Stomach (tissue), 4 donors: ENCODE data around the gene PLEKHA4.

Experiments used
- CTCF ChIP-seq, 7 experiments: fragments of 450-650 bp in 4 of 7; fragments of 200-600 bp in 3 of 7; sonication (generic) in 3 of 7; IDR thresholded peaks; one replicate each; pipeline ENCODE4 v1.5.1; 2016 to 2019; ENCODE audit warnings: antibody characterized with exemption in 7 of 7, control low read depth in 2 of 7, mild to moderate bottlenecking in 1 of 7
- POLR2AphosphoS5 ChIP-seq, 3 donors: sonication (generic); formaldehyde crosslinking; IDR thresholded peaks; one replicate each; pipeline ENCODE4 v1.6.1; 2016; ENCODE audit warnings: antibody characterized with exemption in 3 of 3

- TF ChIP-seq CTCF (IDR thresholded peaks at IDR 0.05) (no peak), POLR2AphosphoS5 (IDR thresholded peaks at IDR 0.05) (no peak)
These were observed 49.7 kb upstream of the PLEKHA4 start for GRCh38 chr19:48918071-48918470.
